HG02759 (cell line): ENCODE results near the gene WDR31.
A peak's percentile ranks its signal among the peaks of the same experiment; 100 is the strongest.
"Not testable (repeated sequence)": the region's sequence is repeated elsewhere in the genome, so short reads cannot be mapped to it uniquely, and the experiment has no call there.

Experiments used
- ATAC-seq: cut with Tn5 transposase; IDR thresholded peaks from one replicate; pipeline ENCODE4 v1.9.1; 2021; ENCODE audit warnings: mild to moderate bottlenecking, moderate library complexity; ENCODE audit not compliant: unreplicated experiment

Gene WDR31

GRCh38 chr9:113298924-113299770 is 40.9 kb downstream of the WDR31 start:
- no peak for ATAC-seq

DNA sequence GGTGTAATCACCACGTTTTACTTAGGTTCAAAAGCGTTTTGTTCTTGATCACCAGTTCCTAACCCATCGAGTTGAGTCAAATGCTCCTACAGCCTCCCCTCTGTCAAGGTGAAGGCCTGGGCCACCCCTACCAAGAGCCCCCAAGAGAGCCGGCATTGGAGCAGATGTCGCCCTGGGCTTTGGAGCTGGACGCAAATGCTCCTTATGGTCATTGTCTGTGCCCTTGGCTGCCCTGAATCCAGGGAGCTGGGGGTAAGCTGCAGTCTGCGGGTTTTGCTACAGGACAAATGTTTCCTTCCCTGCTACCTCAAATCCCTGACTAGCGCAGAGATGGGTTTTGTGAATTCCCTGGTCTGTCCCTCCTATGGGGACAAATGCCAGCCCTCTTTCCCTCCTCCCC is 41.8 kb downstream of the WDR31 start:
- ATAC-seq = no peak

DNA sequence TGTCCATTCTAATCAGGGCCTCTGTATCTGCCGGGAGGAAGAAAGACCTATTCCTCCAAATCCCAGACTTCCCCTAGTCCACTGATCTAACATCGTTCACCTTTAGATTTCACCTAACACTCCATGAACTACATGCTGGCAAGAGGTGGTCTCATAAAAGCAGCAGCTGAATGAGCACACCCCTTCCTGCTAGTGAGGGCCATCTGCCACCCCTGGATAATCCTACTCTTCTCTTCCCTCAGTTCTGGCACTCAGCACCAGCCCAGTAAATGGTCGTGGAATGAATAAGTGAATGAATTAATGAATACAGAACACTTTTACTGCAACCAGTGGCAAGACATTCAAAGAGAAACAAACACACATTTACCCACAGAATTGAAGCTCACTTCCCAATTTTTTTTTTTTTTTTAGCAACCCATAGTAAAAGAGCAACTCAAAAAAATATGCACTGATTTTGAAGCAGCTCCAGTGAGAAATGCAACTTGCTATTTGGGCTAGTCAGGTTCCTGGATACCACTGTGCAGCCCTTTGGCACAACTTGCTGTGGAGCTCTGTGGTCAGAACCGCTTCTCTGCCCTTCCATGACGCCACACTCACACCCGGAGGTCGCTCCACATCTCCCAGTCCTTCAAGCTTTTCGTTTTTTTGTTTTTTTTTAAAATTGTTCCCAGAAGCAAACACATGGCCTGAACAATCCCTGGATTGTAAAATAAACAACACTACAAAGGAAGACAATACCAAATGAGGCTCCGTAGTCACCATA is 43.1 kb downstream of the WDR31 start:
- ATAC-seq = no peak

GRCh38 chr9:113296247-113296646 is 43.8 kb downstream of the WDR31 start:
- ATAC-seq = not testable (repeated sequence)

DNA sequence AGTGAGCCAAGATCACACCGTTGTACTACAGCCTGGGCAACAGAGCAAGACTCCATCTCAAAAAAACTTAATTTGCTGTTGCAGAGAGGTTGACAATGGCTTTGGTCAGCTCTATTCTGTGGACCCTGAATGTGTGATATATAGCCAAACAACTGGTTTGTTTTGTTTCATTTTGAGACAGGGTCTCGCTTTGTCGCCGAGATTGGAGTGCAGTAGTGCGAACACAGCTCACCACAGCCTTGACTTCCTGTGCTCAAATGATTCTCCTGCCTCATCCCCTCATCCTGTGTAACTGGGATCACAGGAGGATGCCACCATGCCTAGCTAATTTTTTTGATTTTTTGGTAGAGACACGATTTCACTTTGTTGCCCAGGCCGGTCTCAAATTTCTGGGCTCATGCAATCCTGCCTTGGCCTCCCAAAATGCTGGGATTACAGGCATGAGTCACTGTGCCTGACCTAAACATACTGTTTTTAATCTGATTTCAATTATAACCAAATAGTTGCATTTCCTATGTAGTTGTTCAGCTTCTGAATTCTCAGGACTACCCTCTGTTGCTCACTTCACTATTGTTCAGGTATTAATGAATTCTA is 46.7 kb downstream of the WDR31 start:
- ATAC-seq = no peak

GRCh38 chr9:113290052-113290607 is 49.9 kb downstream of the WDR31 start:
- no peak for ATAC-seq

GRCh38 chr9:113289091-113289490 is 51.0 kb downstream of the WDR31 start:
- no peak for ATAC-seq

DNA sequence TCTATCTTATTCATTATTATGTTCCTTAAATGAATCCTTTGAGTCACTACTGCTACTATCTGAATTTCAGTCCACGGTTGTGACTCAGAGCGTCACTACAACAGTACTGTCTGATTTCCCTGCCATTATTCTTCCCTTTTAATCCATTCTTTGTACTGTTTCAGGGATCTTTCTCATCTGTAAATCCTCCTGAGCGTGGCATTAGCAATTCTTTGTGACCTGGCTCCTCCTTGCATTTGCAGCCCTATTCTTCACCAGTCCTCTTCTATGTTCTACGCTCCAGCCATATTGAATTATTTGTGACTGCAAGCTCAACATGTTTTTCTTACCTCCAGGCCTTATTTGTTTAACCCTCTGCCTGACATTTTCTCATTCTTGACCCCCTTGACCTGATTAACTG is 58.7 kb downstream of the WDR31 start:
- no peak for ATAC-seq

- ATAC-seq = no peak
Measured at GRCh38 chr9:113278840-113279239, 61.2 kb downstream of the WDR31 start.

- ATAC-seq = peak; percentile 99
Measured at GRCh38 chr9:113275157-113276131, 64.6 kb downstream of the WDR31 start, which contains the start of the genes CDC26 and PRPF4. TSS of gene CDC26 (minus strand) at chr9:113275572. CDS start at chr9:113272507, 3,065 bp downstream. TSS of gene PRPF4 (plus strand) at chr9:113275658. CDS start at chr9:113275744, 86 bp downstream.

GRCh38 chr9:113274474-113275156 is 65.5 kb downstream of the WDR31 start:
- no peak for ATAC-seq

GRCh38 chr9:113269871-113270270 is 70.2 kb downstream of the WDR31 start:
- ATAC-seq = no peak

DNA sequence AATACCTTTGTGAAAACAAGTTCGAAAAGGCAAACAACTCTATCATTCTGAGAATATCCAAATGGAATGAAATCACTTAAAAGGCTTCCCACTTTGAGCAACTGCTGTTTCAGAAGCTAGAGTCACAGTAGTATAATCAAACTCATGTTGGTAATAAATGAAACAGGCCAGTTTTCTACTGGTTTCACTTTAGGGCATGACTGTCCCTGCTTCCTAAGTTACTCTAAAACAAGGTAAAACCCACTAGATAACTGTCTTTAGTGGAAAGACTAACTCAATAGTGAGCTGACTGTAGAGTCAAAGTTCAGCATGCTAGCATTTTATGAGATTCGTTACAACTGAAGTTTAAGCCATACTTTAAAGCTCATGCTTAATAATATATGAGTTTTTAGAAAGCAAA is 70.7 kb downstream of the WDR31 start:
- ATAC-seq = no peak

DNA sequence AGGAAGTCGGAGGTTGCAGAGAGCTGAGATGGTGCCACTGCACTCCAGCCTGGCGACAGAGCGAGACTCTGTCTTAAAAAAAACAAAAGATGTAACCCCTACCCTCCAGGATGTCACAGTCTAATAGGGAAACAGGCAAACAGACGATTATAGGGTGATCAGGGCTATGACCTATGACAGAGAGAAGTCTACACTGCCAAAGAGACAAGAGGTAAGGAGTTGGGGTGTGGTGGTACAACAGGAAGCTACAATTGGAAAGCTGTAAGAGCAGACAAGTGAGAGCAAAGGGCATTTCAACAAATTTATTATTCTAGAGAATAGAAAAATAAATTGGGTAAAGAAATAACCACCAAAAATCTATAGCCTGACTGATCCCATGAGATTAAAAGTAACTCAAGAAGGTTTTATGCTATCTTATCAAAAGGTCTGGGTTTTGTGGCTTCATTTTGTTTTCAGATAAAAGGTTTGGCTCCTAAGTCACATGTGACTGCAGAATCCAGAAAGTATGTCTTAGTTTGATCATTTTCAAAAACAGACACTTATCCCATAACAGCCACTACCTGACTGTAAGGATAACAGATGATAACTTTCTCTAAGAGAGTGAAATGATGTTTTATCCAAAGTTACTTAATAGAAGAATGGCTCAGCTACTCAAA is 72.0 kb downstream of the WDR31 start:
- ATAC-seq = no peak

DNA sequence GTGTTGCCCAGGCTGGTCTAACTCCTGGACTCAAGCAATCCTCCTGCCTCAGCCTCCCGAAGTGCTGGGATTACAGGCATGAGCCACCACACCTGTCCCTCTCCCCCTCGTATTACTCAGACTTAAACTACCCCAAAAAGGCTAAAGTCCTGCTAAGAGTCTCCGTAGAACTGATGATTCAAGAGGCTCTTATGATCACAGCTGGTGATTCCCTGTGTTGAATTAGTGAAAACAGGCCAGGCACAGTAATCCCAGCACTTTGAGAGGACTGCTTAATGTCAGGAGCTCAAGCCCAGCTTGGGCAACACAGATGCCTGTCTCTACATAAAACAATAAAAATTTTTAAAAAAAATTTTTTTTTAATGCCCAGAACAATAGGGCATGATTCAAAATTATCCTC is 73.9 kb downstream of the WDR31 start:
- no peak for ATAC-seq
